SU-DHL-6 (cell line): ENCODE data around the gene PRPF39.

ENCODE experiments used
- EZH2phosphoT487 ChIP-seq: fragments of 200-600 bp; sonication (generic), shearing (Covaris generic); conservative IDR thresholded peaks from 2 replicates; pipeline ENCODE4 v1.6.1; 2018; ENCODE audit warnings: mild to moderate bottlenecking, antibody characterized with exemption, low read length, moderate library complexity, mixed read lengths
- TF ChIP-seq, protein P1 (sequence below): fragments of 200-600 bp; sonication (generic); IDR thresholded peaks from one replicate; pipeline ENCODE4 v1.5.1; 2017; ENCODE audit warnings: antibody characterized with exemption, mild to moderate bottlenecking, low read length, moderate library complexity; ENCODE audit not compliant: insufficient read depth, poor library complexity, severe bottlenecking

DNA sequence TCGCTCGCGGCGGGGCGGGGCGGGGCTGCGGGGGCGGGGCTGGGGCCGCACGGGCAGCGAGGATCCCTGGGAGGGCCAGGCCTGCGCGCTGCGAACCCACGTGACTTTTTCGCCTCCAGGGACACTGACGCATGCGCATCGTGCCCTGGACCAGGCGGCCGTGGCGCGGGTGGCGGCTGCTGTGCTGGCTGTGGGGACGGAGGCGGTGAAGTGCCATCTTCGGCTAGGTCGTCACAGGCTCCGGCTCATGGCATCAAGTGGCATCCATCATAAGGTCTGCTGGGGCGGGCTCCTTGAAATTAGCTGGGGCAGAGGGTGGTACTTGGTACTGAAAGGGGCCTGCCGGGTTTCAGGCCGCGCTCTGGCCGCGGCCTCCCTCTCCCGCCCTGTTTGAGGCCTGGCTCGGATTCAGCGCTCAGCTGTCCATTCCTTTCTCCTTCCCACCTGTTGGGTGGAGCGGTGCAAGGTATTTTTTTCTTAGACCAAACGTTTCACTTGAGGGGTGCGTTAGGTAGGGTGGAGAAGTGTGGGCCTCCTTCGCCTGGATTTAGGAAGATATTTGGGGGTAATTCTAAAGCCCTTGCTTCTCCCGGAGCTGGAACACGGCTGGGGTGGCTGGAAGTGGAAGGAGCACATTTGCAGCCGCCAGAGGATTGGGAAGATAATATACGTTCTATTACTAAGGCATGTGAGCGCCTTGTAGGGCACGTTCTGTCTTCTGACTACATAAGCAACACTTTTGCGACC, at the start of gene PRPF39:
- TF ChIP-seq, protein P1, sequence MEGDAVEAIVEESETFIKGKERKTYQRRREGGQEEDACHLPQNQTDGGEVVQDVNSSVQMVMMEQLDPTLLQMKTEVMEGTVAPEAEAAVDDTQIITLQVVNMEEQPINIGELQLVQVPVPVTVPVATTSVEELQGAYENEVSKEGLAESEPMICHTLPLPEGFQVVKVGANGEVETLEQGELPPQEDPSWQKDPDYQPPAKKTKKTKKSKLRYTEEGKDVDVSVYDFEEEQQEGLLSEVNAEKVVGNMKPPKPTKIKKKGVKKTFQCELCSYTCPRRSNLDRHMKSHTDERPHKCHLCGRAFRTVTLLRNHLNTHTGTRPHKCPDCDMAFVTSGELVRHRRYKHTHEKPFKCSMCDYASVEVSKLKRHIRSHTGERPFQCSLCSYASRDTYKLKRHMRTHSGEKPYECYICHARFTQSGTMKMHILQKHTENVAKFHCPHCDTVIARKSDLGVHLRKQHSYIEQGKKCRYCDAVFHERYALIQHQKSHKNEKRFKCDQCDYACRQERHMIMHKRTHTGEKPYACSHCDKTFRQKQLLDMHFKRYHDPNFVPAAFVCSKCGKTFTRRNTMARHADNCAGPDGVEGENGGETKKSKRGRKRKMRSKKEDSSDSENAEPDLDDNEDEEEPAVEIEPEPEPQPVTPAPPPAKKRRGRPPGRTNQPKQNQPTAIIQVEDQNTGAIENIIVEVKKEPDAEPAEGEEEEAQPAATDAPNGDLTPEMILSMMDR = no peak
- TF ChIP-seq EZH2phosphoT487 = no peak
